Tibial artery (tissue), 4 donors: Measurements from ENCODE around the gene POLR3C.

ENCODE experiments used
- DNase-seq, 2 donors: peaks; one replicate each; pipeline ENCODE4 v3.0.0-alpha.2; 2019
- H3K27ac ChIP-seq, 2 donors: fragments of 200-600 bp; sonication (generic) in 1 of 2; 1 replicate in 1 of 2; 2 replicates in 1 of 2; pipeline ENCODE4 v1.5.1; 2018 to 2019; ENCODE audit warnings: mild to moderate bottlenecking in 1 of 2
- H3K27me3 ChIP-seq, 2 donors: fragments of 200-600 bp; sonication (generic) in 1 of 2; one replicate each; pipeline versions ENCODE4 v1.5.1 to v1.6.0; 2016 to 2019
- H3K36me3 ChIP-seq, 3 donors: fragments of 200-600 bp; sonication (generic) in 2 of 3; one replicate each; pipeline ENCODE4 v1.5.1; 2016 to 2019; ENCODE audit warnings: mild to moderate bottlenecking in 2 of 3
- H3K4me1 ChIP-seq, 4 donors: fragments of 200-600 bp; sonication (generic) in 2 of 4; 1 replicate in 3 of 4; 2 replicates in 1 of 4; pipeline ENCODE4 v1.5.1; 2016 to 2019
- H3K4me3 ChIP-seq, 2 donors: fragments of 200-600 bp; sonication (generic) in 1 of 2; 1 replicate in 1 of 2; 2 replicates in 1 of 2; pipeline ENCODE4 v1.5.1; 2018 to 2019; ENCODE audit warnings: mild to moderate bottlenecking in 2 of 2
- H3K9me3 ChIP-seq, 3 donors: fragments of 200-600 bp; sonication (generic) in 1 of 3; one replicate each; pipeline ENCODE4 v1.5.1; 2016 to 2019
- intact Hi-C: fragments of 100-400 bp; cut with DNase I; formaldehyde crosslinking; loops from one replicate; pipeline ENCODE4 v1.15.0; 2023; ENCODE audit warnings: low total_unique reads
- TF ChIP-seq, protein P1 (sequence below), 2 experiments: fragments of 200-600 bp in 1 of 2; fragments of 450-650 bp in 1 of 2; IDR thresholded peaks; one replicate each; pipeline ENCODE4 v1.5.1; 2017 to 2019; ENCODE audit warnings: antibody characterized with exemption in 2 of 2, mild to moderate bottlenecking in 1 of 2, moderate library complexity in 1 of 2

POLR3C gene

DNA sequence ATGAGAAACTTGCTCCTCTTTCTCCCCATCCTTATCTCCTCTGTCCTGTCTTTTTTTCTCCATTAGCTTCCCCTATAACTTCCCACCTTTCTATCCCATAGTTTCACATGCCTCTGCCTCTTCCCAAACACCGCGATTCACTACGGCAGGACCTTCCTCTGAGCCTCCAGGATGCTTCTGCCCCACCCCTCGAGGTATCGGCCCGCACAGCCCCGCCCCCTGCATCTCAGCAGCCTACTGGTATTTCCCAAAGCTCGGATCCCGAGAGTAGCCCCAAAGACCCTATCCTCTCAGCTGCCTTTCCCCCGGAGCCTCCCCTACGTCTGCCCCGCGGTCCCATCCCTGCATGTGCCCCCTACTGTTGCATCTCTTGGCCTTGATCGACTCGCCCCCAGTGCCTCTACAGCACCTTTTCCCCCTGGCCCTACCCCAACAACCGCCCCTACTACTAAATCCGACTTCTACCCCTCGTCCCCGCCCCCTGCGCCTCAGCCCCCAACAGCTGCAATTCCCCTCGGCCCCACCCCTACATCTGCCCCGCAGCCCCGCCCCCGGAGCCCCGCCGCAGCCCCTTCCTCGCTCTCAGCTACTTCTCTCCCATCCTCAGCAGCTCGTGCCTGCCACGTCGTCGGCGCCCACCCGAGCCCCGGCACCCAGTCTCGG, 34.4 kb downstream of the POLR3C start:
- DNase-seq, result peak; percentile 66 to 86
- Histone ChIP-seq H3K27me3 (no peaks in the 10 kb centered on the region), H3K27ac (peak overlapping the region; percentile 89 to 95), H3K4me1 (peaks cover 0 to 22% (median 15%) of the 10 kb centered on the region in 4 donors), H3K9me3 (no peaks in the 10 kb centered on the region), H3K4me3 (peak overlapping the region; percentile 63 to 87), H3K36me3 (peaks cover 31 to 37% (median 34%) of the 10 kb centered on the region in 3 donors)
- intact Hi-C loops, result no loop called here
- TF ChIP-seq, protein P1, sequence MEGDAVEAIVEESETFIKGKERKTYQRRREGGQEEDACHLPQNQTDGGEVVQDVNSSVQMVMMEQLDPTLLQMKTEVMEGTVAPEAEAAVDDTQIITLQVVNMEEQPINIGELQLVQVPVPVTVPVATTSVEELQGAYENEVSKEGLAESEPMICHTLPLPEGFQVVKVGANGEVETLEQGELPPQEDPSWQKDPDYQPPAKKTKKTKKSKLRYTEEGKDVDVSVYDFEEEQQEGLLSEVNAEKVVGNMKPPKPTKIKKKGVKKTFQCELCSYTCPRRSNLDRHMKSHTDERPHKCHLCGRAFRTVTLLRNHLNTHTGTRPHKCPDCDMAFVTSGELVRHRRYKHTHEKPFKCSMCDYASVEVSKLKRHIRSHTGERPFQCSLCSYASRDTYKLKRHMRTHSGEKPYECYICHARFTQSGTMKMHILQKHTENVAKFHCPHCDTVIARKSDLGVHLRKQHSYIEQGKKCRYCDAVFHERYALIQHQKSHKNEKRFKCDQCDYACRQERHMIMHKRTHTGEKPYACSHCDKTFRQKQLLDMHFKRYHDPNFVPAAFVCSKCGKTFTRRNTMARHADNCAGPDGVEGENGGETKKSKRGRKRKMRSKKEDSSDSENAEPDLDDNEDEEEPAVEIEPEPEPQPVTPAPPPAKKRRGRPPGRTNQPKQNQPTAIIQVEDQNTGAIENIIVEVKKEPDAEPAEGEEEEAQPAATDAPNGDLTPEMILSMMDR (IDR thresholded peaks at IDR 0.05), result no peak

DNA sequence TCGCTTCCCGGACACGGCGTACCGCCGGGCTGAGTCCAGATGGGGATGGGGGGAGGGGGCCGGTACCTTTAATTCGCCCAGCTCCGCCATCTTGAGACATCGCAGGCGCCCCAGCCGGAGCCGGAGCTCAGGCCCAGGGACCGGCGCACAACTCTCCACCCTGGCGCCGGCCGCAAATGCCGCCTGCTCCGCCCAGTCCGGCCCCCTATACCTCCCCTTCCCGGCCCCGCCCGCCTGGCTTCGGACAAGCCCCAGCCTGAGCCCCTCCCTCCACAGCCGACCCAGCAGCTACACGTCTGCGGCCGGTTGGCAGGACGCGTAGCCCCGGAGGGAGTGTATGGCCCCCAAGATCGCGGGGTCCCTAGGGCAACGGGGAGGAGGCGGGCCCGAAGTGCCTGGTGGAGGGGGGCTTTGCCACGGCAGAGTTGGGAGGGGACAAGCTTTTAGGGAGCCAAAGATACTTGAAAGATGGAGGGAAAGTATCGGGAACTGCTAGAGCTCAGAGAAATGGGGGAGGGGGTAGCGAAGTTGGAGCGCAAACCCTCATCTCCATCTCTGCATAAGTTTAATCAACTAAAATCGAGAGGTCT, 35.0 kb downstream of the POLR3C start, which contains the start of gene PIAS3:
Gene PIAS3, minus strand, starts transcription at position 181 of the 590 bp plus-strand sequence. Its CDS starts 91 bp downstream, at position 90.
- intact Hi-C loops, result no loop called here
- Histone ChIP-seq H3K27ac (peak within 1 kb of the TSS; percentile 89 to 95), H3K36me3 (peaks cover 25 to 34% (median 27%) of the 10 kb centered on the region in 3 donors), H3K4me3 (peak within 1 kb of the TSS; percentile 63 to 87), H3K9me3 (no peaks in the 10 kb centered on the region), H3K27me3 (no peaks in the 10 kb centered on the region), H3K4me1 (peaks cover 0 to 22% (median 15%) of the 10 kb centered on the region in 4 donors)
- TF ChIP-seq, protein P1 (IDR thresholded peaks at IDR 0.05), result no peak
- DNase-seq, result peak; percentile 97 to 98

DNA sequence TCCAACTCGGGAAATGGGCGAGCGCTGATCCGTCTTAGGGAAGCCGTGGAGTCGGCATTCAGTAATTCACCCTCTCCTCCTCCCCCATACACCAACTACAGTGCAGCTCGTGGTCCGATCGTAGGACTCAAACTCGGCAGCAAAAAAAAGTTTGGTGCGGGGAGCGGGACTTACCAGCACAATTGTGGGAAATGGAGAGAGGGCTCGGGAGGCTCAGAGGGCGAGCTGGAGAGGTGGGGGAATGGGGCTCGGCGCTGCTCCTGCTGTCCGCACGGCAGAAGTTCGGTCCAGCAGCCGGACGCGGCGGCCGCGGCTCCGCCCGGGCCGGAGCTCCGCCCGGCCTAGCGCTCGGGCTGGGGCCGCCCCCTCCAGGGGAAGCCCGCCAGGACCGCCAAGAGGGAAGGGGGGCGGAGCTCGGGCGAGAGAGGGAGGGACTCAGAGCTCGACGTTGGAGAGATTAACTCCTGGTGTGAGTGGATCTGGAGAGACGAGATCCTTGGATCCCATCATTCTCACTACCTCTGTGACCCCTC, 35.6 kb downstream of the POLR3C start:
- TF ChIP-seq, protein P1 (IDR thresholded peaks at IDR 0.05), result peak; percentile 18 to 42
- Histone ChIP-seq H3K36me3 (peaks cover 19 to 30% (median 22%) of the 10 kb centered on the region in 3 donors), H3K9me3 (no peaks in the 10 kb centered on the region), H3K4me1 (peaks cover 0 to 22% (median 15%) of the 10 kb centered on the region in 4 donors), H3K4me3 (peak overlapping the region; percentile 63 to 87), H3K27me3 (no peaks in the 10 kb centered on the region), H3K27ac (peak overlapping the region; percentile 89 to 95)
- intact Hi-C loops, result no loop called here
- peak; percentile 93 to 96 for DNase-seq

DNA sequence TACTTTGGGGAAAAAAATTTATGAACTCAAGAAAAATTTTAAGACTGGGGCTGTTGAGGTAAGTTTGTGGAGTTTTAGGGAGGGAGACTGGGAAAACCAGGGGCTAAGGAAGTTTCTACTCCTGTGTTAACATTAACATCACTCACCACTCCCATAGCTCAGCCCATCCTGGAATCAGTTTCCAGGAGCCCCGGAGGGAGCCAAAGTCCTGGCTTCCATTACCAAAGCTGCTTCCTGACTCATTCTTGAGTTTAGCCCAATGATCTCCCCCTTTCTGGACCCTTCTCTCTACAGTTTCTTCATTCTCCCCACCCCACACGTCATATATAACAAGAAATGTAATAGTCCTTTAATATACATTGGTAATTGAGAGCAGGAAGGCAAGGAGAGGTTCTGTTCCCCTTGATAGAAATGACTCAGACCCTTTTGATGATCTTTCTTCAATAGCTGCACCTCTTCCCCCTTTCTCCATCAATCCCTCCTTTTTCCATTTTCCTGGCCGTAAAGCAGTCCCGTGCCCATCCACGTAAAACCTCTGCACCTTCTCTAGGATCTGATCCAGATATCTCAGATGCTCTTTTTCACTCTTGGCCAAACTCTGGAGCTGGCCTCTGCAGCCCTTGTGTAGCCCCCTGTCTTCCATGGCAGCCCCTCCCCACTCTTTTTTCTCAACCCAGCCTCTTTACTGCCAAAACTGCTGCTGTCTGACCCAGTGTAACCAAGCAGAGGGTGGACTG, 39.5 kb downstream of the POLR3C start:
- peak in 1 of 2 donors; percentile 29 for DNase-seq
- H3K27me3 ChIP-seq, result no peaks in the 10 kb centered on the region
- H3K9me3 ChIP-seq, result no peaks in the 10 kb centered on the region
- TF ChIP-seq, protein P1 (IDR thresholded peaks at IDR 0.05), result no peak
- no peak overlapping the region for H3K4me3 ChIP-seq
- H3K4me1 ChIP-seq, result peaks cover 0 to 6% (median 4%) of the 10 kb centered on the region in 4 donors
- intact Hi-C loops, result no loop called here
- peaks cover 0 to 32% (median 6%) of the 10 kb centered on the region in 3 donors for H3K36me3 ChIP-seq
- H3K27ac ChIP-seq, result no peak overlapping the region

DNA sequence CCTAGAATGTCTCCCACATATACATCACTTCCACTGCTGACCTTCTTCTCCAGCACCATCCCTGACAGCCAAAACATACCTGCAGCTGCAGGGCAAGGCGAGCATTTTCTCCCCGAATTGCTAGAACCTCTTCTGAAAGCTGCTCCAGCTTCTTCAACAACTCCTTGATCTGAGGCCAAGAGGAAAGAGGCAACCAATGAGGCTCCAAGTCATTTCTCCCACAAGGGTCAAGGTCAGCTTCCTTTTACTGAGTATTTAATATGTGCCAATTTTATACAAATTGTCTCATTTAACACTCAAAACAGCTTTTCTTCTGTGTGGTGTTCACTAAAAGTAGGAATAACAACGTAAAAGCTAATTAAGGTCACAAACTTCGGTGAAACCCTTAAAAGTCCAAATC, 44.2 kb downstream of the POLR3C start:
- TF ChIP-seq, protein P1 (IDR thresholded peaks at IDR 0.05), result no peak
- H3K4me1 ChIP-seq, result peaks cover 0 to 24% (median 6%) of the 10 kb centered on the region in 4 donors
- no peaks in the 10 kb centered on the region for H3K9me3 ChIP-seq
- DNase-seq, result peak in 1 of 2 donors; percentile 24
- no peaks in the 10 kb centered on the region for H3K27me3 ChIP-seq
- peaks cover 0 to 32% (median 6%) of the 10 kb centered on the region in 3 donors for H3K36me3 ChIP-seq
- H3K4me3 ChIP-seq, result no peak overlapping the region
- no peak overlapping the region for H3K27ac ChIP-seq
- intact Hi-C loops, result no loop called here
